H1 (cell line): Measurements from ENCODE around the gene CDC42EP4.
A peak's percentile ranks its signal among the peaks of the same experiment; 100 is the strongest.

ENCODE experiments used
- ATF2 ChIP-seq: IDR thresholded peaks from 2 replicates; pipeline ENCODE4 v1.6.1; 2012; ENCODE audit warnings: low read length, inconsistent platforms
- CTCF ChIP-seq, 3 experiments: IDR thresholded peaks; 1 replicate in 2 of 3; 2 replicates in 1 of 3; pipeline versions ENCODE4 v1.5.1 to v1.6.1; 2011; ENCODE audit warnings: low read length in 3 of 3, mild to moderate bottlenecking in 3 of 3, inconsistent platforms in 2 of 3, low read depth in 1 of 3, moderate library complexity in 1 of 3; ENCODE audit not compliant: insufficient read depth in 1 of 3; ENCODE audit errors: control extremely low read depth in 1 of 3
- NRF1 ChIP-seq: IDR thresholded peaks from 2 replicates; pipeline ENCODE4 v1.6.1; 2011; ENCODE audit warnings: mild to moderate bottlenecking, low read depth, low read length, improper control_type of control experiment
- POLR2AphosphoS5 ChIP-seq: IDR thresholded peaks from 2 replicates; pipeline ENCODE4 v1.6.1; 2011; ENCODE audit warnings: low read depth, low read length
- SIN3A ChIP-seq, 2 experiments: IDR thresholded peaks in 1 of 2; conservative IDR thresholded peaks in 1 of 2; 2 replicates each; pipeline ENCODE4 v1.6.1; 2011 to 2012; ENCODE audit warnings: low read length in 2 of 2, improper control_type of control experiment in 1 of 2, low read depth in 1 of 2, mild to moderate bottlenecking in 1 of 2
- SP4 ChIP-seq: IDR thresholded peaks from 2 replicates; pipeline ENCODE4 v1.6.1; 2012; ENCODE audit warnings: low read length, inconsistent platforms
- TAF1 ChIP-seq: IDR thresholded peaks from 2 replicates; pipeline ENCODE4 v1.6.1; 2011; ENCODE audit warnings: mild to moderate bottlenecking, low read depth, low read length
- TEAD4 ChIP-seq: IDR thresholded peaks from 2 replicates; pipeline ENCODE4 v1.6.1; 2012; ENCODE audit warnings: low read depth, low read length, inconsistent platforms, mixed read lengths
- USF2 ChIP-seq: IDR thresholded peaks from 2 replicates; pipeline ENCODE4 v1.6.1; 2011; ENCODE audit warnings: low read length, improper control_type of control experiment
- TF ChIP-seq, protein P1 (sequence below): IDR thresholded peaks from 2 replicates; pipeline ENCODE4 v1.6.1; 2012; ENCODE audit warnings: inconsistent platforms

GRCh38 chr17:73359987-73360410 is 48.2 kb upstream of the CDC42EP4 start:
- TF ChIP-seq SIN3A (conservative IDR thresholded peaks at IDR 0.05 in 1 of 2, IDR thresholded peaks at IDR 0.05 in 1 of 2; ENCODE audit: low read depth in 1 of 2, low read length in 2 of 2) (no peak), TAF1 (no peak), CTCF (IDR thresholded peaks at IDR 0.05; ENCODE audit: control extremely low read depth in 1 of 3, insufficient read depth in 1 of 3, low read depth in 1 of 3, low read length in 3 of 3) (peak; percentile 33 to 42 (median 34)), ATF2 (no peak), POLR2AphosphoS5 (no peak), TEAD4 (no peak), SP4 (no peak), USF2 (no peak), NRF1 (no peak)
- TF ChIP-seq, protein P1, sequence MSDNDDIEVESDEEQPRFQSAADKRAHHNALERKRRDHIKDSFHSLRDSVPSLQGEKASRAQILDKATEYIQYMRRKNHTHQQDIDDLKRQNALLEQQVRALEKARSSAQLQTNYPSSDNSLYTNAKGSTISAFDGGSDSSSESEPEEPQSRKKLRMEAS, result no peak
